Stomach smooth muscle (tissue), 2 donors: Measurements from ENCODE around the gene RNASEH2A.

Experiments used
- H3K27ac ChIP-seq: one replicate; pipeline ENCODE4 v1.7.0; 2013; ENCODE audit warnings: mild to moderate bottlenecking, low read length, inconsistent platforms
- H3K27me3 ChIP-seq, 2 donors: one replicate each; pipeline ENCODE4 v1.7.0; 2013; ENCODE audit warnings: low read length in 2 of 2; ENCODE audit not compliant: insufficient read depth in 2 of 2, control insufficient read depth in 1 of 2
- H3K36me3 ChIP-seq, 2 donors: one replicate each; pipeline ENCODE4 v1.7.0; 2013; ENCODE audit warnings: low read length in 2 of 2; ENCODE audit not compliant: control insufficient read depth in 2 of 2, insufficient read depth in 2 of 2
- H3K4me1 ChIP-seq: one replicate; pipeline ENCODE4 v1.7.0; 2013; ENCODE audit warnings: low read length; ENCODE audit not compliant: control insufficient read depth, insufficient read depth
- H3K4me3 ChIP-seq, 2 donors: one replicate each; pipeline ENCODE4 v1.7.0; 2013; ENCODE audit warnings: low read length in 2 of 2
- H3K9ac ChIP-seq, 2 donors: one replicate each; pipeline ENCODE4 v1.7.0; 2013; ENCODE audit warnings: low read length in 2 of 2, mild to moderate bottlenecking in 1 of 2
- H3K9me3 ChIP-seq, 2 donors: one replicate each; pipeline ENCODE4 v1.7.0; 2013; ENCODE audit warnings: low read length in 2 of 2; ENCODE audit not compliant: control insufficient read depth in 2 of 2
- donor health status: healthy.
- donor health status: Pancreatic carcinoma.

Gene RNASEH2A

GRCh38 chr19:12789098-12789903 lies 17.1 kb upstream of the RNASEH2A start:
- Histone ChIP-seq H3K27ac (peak overlapping the region; percentile 100), H3K9me3 (no peaks in the 10 kb centered on the region), H3K27me3 (no peaks in the 10 kb centered on the region), H3K9ac (peak overlapping the region; percentile 81 to 87), H3K36me3 (peaks cover 0 to 4% of the 10 kb centered on the region in 2 donors), H3K4me1 (peaks cover 54% of the 10 kb centered on the region), H3K4me3 (peak overlapping the region; percentile 62 to 100)

DNA sequence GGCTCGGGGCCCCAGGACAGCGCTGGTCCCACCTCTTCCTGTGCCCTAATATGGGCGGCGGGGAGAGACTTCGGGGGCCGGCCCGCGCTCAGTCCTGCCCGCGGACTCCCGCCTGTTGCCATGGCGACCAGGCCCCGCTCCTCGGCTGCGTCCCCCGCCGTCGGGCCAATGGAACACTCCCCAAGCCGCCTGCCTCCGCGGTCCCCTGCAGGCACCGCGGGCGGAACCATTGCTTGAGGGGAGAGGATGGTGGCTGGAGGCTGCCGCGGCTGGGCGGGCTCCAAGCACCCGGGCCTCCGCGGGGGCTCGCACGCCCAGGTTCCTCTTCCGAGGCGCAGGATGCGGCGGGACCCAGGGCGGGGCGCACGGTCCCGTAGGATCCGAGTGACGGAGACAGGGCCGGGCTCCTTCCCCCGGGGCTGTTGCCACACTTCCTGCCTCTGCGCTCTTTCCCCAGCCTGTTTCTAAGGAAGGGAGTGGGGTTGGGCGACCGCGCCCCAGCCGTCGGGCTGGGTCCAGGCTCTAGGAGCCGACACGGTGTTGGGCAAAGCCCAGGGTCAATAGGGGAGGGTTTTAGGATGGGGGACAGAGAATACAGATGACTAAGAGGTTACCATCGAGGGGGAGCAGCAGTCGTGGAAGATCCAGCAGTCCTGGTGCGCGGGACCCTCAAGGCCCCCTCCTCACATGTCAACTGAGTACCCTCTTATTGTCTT lies 16.3 kb upstream of the RNASEH2A start:
- H3K4me1 ChIP-seq: peaks cover 52% of the 10 kb centered on the region
- no peaks in the 10 kb centered on the region for H3K27me3 ChIP-seq
- peak overlapping the region; percentile 100 for H3K27ac ChIP-seq
- peak overlapping the region; percentile 95 to 99 for H3K9ac ChIP-seq
- H3K36me3 ChIP-seq: peaks cover 0 to 4% of the 10 kb centered on the region in 2 donors
- H3K4me3 ChIP-seq: peak overlapping the region; percentile 96 to 100
- no peaks in the 10 kb centered on the region for H3K9me3 ChIP-seq

DNA sequence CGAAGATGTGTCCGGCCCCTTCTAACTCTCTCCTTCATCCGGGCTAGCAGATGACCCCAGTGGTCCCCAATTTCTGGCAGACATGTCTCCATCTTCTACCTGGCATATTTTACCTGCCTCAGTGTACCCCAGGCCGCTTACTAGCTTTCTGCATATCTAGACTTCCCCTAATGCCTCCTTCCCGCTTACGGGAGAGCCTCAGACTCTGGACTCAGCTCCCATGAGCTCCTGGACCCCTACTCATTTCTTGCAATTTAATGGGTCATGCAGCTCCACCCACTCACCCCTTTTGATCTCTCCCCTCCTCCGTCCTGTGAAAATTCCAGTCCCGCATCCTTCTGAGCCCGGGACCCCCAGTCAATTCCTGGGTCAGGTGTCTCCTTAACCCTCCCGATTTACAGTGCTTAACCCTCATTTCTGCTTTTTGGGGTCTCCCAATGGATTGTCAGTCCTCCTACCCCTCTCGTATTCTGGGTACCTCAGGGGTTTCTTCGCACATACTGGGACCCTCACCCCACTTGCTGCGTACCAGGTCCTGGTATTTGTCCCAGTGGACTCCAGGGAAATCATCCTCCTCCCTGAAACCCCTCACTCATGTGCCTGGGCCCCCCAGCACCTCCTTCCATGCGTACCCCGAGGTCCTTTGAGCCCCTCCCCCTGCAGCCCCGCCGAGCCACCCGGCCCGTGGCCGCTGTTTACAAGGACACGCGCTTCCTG lies 15.6 kb upstream of the RNASEH2A start:
- H3K9ac ChIP-seq: peak overlapping the region; percentile 95 to 99
- peaks cover 46% of the 10 kb centered on the region for H3K4me1 ChIP-seq
- H3K9me3 ChIP-seq: no peaks in the 10 kb centered on the region
- no peaks in the 10 kb centered on the region for H3K27me3 ChIP-seq
- H3K27ac ChIP-seq: peak overlapping the region; percentile 100
- peaks cover 0 to 4% of the 10 kb centered on the region in 2 donors for H3K36me3 ChIP-seq
- peak overlapping the region; percentile 96 to 100 for H3K4me3 ChIP-seq

- Histone ChIP-seq H3K4me3 (peak within 1 kb of the TSS; percentile 97 to 100), H3K9ac (peak within 1 kb of the TSS; percentile 97 to 100), H3K27ac (peak within 1 kb of the TSS; percentile 100), H3K9me3 (no peaks in the 10 kb centered on the region), H3K27me3 (no peaks in the 10 kb centered on the region), H3K4me1 (peaks cover 49% of the 10 kb centered on the region), H3K36me3 (peaks cover 0 to 4% of the 10 kb centered on the region in 2 donors)
These were observed 14.9 kb upstream of the RNASEH2A start, which contains the start of gene JUNB for GRCh38 chr19:12791345-12792050. Gene JUNB, plus strand, starts transcription at chr19:12791486. Its CDS starts 286 bp downstream, at chr19:12791772.

- peak overlapping the region; percentile 100 for H3K27ac ChIP-seq
- peaks cover 49% of the 10 kb centered on the region for H3K4me1 ChIP-seq
- H3K27me3 ChIP-seq: no peaks in the 10 kb centered on the region
These were observed 14.1 kb upstream of the RNASEH2A start for GRCh38 chr19:12792051-12792852.

DNA sequence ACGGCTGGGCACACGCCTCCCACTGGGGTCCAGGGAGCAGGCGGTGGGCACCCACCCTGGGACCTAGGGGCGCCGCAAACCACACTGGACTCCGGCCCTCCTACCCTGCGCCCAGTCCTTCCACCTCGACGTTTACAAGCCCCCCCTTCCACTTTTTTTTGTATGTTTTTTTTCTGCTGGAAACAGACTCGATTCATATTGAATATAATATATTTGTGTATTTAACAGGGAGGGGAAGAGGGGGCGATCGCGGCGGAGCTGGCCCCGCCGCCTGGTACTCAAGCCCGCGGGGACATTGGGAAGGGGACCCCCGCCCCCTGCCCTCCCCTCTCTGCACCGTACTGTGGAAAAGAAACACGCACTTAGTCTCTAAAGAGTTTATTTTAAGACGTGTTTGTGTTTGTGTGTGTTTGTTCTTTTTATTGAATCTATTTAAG lies 13.5 kb upstream of the RNASEH2A start:
- Histone ChIP-seq H3K9me3 (no peaks in the 10 kb centered on the region), H3K27me3 (no peaks in the 10 kb centered on the region), H3K9ac (peak overlapping the region; percentile 97 to 100), H3K4me3 (peak overlapping the region; percentile 97 to 100), H3K27ac (peak overlapping the region; percentile 100), H3K4me1 (peaks cover 49% of the 10 kb centered on the region), H3K36me3 (peaks cover 2 to 4% of the 10 kb centered on the region in 2 donors)

More at GRCh38 chr19:12792051-12792852, 14.1 kb upstream of the RNASEH2A start:
- Histone ChIP-seq H3K36me3 (peaks cover 2 to 4% of the 10 kb centered on the region in 2 donors), H3K4me3 (peak overlapping the region; percentile 97 to 100), H3K9me3 (no peaks in the 10 kb centered on the region), H3K9ac (peak overlapping the region; percentile 97 to 100)

- no peaks in the 10 kb centered on the region for H3K9me3 ChIP-seq
These were observed 12.8 kb upstream of the RNASEH2A start for GRCh38 chr19:12793290-12794195.

DNA sequence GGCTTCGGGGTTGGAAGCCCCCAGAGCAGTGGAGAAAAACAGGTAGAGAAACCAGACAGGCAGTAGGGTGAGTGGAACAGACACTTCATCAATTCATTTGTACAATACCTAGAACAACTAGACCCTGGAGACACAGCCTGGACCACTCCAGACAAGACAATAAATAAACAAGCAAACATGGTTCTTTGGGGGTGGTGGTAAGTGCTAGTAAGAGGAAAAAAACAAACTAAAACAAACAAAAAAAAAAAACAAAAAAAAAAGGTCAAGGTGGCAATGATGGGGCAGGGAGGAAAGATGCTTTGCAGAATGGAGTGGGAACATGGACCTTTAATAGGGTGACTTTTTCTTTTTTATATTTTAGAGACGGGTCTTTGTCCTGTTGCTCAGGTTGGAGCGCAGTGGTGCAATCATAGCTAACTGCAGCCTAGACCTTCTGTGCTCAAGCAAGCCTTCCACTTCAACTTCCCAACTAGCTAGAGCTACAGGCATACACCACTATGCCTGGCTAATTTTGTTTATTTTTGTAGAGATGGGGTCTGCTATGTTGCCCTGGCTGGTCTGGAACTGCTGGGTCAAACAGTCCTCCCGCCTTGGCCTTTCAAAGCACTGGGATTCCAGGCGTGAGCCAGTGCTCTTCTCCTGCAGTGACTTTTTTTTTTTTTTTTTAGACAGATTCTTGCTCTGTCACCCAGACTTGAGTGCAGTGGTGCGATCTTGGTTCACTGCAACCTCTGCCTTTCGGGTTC lies 12.0 kb upstream of the RNASEH2A start:
- H3K9me3 ChIP-seq: no peaks in the 10 kb centered on the region
- peak overlapping the region; percentile 72 to 100 for H3K9ac ChIP-seq
- peaks cover 4 to 6% of the 10 kb centered on the region in 2 donors for H3K36me3 ChIP-seq
- H3K4me1 ChIP-seq: peaks cover 34% of the 10 kb centered on the region
- no peaks in the 10 kb centered on the region for H3K27me3 ChIP-seq
- peak overlapping the region; percentile 100 for H3K27ac ChIP-seq
- H3K4me3 ChIP-seq: peak overlapping the region; percentile 48 to 100

More at GRCh38 chr19:12793290-12794195, 12.8 kb upstream of the RNASEH2A start:
- Histone ChIP-seq H3K27me3 (no peaks in the 10 kb centered on the region), H3K9ac (peak overlapping the region; percentile 97 to 100), H3K4me1 (peaks cover 43% of the 10 kb centered on the region), H3K36me3 (peaks cover 2 to 4% of the 10 kb centered on the region in 2 donors), H3K27ac (peak overlapping the region; percentile 100), H3K4me3 (peak overlapping the region; percentile 97 to 100)
